GM19468 (cell line): ENCODE results near the gene ANKDD1B.

Source experiments
- ATAC-seq: cut with Tn5 transposase; IDR thresholded peaks from one replicate; pipeline ENCODE4 v1.9.1; 2021; ENCODE audit warnings: mild to moderate bottlenecking, moderate library complexity, moderate number of reproducible peaks; ENCODE audit not compliant: unreplicated experiment; ENCODE audit errors: extremely low read depth

The ANKDD1B gene

DNA sequence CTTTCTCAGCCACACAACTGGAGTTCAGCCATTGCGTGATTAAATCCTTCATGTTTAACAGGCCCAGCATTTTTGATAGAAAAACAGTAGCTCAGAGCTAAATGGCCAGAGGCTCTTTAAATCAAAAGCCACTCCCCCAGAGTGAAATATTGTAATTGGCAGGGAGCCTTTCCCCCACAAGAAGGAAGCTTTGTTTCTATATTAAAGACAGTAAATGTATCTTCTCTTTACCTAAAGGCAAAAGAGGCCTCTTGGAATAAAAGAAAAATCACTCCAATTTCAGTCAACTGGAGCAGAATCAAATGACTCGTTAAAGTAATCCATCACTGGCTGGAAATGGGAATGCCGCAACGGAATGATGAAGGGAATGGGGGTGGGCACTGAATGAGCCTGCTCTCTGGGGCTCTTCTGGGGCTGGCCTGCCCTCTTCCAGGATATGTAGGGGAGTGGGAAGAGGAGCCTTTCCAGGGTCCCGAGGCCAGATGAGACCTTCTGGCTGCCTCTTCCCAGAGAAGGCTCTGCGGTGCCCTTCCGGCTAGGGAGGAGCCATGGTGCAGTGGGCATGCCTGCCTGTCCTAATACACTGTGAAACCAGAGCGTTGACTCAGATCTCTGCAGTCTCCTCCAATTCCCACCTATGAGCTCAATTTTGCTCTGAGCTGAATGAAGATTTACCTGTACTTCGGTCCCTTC is 45.2 kb downstream of the ANKDD1B start:
- no peak for ATAC-seq

DNA sequence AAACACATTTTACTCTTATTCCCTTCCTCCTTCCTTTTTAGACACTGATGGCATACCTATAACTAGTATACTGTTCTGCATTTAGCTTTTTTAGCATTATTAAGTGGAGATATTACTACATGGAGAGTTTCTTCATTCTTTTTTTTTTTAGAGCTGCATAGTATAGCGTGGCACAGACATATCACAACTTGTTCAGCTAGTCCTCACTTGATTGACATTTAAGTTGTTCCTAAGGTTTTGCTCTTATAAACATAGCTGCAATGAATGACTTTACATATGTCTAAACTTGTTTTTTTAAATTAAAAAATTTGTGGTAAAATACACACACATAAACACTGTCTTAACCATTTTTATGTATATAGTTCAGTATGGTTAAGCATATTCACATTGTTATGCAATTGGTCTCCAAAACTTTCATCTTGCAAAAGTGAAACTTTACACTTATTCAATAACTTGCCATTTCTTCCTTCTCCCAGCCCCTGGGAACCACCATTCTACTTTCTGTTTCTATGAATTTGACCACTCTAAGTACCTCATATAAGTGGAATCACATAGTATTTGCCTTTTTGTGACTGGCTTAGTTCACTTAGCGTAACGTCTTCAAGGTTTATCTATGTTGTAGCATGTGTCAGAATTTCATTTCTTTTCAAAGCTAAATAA is 48.7 kb downstream of the ANKDD1B start:
- no peak for ATAC-seq

GRCh38 chr5:75660678-75661465 is 49.6 kb downstream of the ANKDD1B start:
- ATAC-seq: no peak

GRCh38 chr5:75662061-75662460 is 50.8 kb downstream of the ANKDD1B start:
- ATAC-seq: no peak

DNA sequence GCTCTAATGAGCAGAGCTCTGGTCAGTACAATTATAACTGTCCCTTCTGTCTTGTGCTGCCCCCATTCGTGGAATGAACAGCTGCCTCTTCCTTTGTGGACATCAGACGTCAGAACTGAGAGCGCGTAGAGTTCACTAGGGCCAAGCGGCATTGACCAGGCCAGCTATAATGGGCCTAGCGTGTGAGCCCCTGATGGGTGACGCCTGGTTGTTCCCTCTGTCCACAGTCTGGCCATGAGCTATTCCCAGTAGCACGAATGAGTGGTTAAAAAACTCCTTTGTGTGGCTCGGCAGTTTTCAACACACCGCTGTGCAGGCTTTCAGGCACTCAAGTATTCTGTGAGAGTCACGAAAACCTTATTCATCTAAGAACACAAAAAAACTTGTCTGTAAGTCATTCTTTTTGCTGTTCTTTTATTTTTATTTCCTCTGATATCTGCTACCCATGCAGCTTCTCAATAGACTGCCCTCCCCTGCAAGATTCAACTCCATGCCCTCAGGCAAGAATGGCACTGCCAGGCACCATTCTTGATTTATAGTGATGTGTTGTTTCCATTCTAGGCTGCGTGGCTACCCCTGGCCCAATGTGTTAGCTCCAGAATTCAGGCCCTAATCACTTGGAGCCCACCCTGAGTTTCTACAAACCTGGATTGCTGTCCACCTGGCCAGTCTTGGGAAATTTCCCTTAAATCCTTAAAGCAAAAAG is 52.5 kb downstream of the ANKDD1B start:
- no peak for ATAC-seq

DNA sequence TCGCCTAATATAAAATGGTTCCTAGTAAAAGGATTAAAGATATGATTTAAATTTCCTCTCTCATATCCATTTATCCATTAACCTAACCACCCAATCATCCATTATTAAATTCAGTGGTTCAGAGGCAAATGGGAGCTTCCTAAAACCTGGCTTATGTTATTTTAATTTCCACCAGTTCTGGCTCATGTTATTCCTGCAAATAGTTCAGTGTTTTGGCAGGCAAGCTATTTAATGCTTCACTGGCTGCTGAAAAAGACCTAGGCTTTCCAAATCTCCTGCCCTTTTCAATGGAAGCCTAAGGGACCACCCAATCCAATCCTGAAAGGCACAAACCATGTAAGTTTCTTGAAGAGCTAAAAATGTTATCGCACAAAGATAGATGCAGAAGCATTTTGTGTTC is 53.7 kb downstream of the ANKDD1B start:
- ATAC-seq: no peak

GRCh38 chr5:75666801-75667200 is 55.5 kb downstream of the ANKDD1B start:
- ATAC-seq: no peak

DNA sequence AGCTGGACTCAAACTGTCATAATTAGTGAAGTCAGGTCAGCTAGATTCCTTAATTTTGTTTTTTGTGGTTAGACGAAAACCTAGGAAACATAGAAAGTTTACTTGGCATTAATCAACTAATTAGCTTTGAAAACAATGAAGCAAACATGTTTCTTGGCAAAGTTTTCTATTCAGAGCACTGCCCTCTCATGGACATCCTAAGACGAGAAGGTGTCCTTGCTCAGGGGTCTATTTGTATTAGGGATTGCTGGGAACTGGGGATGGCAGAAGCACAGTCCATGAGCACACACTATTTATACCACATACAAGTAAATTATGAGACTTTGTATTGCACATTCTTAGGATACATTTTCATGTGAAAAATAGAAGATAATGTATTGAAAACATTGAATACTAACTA is 56.3 kb downstream of the ANKDD1B start:
- ATAC-seq: no peak

- no peak for ATAC-seq
Measured at GRCh38 chr5:75668445-75668844, 57.2 kb downstream of the ANKDD1B start.

DNA sequence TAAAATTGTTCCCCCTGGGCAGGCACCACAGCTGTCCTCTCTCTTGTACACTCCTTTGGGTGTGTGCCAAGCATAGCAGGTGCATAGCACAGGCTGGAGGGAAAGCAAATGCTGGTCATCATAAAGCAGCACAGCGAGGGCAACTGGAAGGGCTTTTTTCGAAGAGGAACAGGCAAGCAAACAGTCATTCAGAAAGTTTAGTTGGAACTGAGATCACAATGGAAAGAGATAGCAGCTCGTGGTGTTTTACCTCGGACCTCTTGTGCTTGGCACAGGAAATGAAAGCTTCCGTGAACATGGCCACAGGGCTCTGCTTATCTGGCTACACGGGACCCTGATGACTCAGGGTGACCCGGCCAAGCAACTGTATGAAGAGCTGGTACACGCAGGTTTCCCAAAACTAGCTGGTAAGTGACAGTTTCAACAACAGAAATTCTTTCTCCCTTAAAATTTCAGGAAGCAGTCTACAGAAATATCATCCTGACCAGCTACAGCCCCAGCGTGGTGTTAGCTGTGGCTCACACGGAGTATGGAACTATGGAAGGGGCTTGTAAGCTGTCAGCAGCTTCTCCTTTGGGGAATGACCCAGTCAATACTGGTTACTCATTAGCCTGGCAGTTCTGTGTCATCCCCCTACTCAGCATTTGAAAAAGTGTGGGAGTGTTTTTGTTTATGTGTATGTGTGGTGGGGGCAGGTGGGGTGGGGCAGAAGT is 57.9 kb downstream of the ANKDD1B start:
- ATAC-seq: peak; percentile 64

- no peak for ATAC-seq
Measured at GRCh38 chr5:75670577-75670976, 59.3 kb downstream of the ANKDD1B start.

DNA sequence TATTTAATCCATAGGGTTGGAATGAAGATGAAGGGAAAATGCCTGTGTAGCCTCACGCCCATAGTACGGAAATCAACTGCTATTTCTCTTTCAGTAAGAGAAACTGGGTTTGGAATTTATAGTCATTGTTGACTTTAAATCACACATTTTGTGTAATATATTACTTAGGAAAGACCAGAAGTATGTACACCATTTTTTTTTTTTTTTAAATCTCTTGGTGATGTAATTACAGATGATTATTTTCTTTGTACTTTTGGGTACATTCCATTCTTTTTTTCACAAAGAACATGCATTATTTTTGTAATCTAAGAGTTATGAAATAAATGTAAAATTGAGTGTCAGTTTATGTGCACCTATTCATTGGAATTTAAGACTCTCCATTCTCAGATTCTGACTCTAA is 60.3 kb downstream of the ANKDD1B start:
- no peak for ATAC-seq

DNA sequence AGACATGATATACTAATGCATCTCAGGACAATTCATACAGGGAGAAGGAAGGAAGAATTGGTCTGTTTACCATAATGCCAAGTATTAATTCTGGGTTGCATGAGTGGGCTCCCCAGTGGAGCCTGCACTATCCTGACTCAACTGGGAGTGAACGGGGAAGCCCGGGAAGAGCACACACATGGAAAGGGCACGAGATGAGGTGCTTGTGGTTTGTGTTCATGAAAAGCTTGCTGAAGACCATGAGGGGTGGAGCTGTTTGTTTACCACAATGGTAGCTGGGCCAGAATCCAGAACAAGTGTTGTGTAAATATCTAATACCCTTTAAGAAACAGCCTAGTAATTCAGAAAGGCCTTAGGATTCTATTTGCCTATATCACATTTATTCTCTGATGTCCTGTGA is 61.4 kb downstream of the ANKDD1B start:
- ATAC-seq: no peak

GRCh38 chr5:75675783-75676182 is 64.5 kb downstream of the ANKDD1B start:
- no peak for ATAC-seq

DNA sequence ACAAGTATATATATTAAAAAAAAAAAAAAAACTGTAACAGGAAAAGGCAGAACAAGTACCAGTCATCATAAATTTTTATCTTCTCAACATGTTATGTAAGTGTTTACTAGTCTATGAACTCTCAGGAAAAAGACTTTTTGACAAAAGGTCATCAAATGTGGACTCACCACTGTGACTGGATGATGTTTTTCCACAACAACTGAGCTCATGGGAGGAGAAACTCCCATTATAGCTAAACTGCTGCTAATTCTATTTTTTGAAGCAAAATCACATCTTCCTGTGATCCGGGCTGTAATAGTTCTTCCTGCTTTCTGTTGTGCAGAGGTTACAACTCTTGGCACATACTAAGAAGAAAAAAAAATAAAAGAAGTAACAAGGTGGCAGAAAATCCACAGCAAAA is 66.4 kb downstream of the ANKDD1B start:
- no peak for ATAC-seq

- no peak for ATAC-seq
Measured at GRCh38 chr5:75678155-75678554, 66.9 kb downstream of the ANKDD1B start.

GRCh38 chr5:75681125-75681830 is 70.0 kb downstream of the ANKDD1B start:
- ATAC-seq: no peak

- no peak for ATAC-seq
Measured at GRCh38 chr5:75685141-75685540, 73.9 kb downstream of the ANKDD1B start.

DNA sequence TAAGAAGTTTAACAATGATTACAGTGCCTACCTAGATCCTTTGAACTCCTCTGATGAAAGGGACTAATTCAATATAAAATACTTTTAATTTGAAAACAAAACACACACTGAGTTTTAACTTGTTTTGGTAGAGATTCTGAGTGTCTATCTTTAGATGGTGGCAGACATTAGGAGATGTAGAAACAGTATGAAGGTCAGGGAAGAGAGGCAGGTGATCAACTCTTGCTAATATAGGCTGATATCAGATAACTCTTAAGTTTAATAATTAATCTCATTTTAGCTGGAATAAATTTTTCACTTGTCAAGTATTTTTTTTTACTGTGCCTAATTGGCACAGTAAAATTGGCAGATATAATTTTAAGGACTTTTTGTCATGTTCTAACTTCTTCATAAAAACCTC is 75.2 kb downstream of the ANKDD1B start:
- no peak for ATAC-seq
